ENCODE measurements around the gene SLC38A11. TPM values are rescaled to one million over a fixed set of nuclear protein-coding genes. Genes with fewer than 3 reads are reported as not detected.

SLC38A11 gene
- total and polyA plus RNA-seq, 2 of the 8 experiments (the other 6 are each of a cell fraction or from before 2014, with no cell fraction given), result not detected

DNA sequence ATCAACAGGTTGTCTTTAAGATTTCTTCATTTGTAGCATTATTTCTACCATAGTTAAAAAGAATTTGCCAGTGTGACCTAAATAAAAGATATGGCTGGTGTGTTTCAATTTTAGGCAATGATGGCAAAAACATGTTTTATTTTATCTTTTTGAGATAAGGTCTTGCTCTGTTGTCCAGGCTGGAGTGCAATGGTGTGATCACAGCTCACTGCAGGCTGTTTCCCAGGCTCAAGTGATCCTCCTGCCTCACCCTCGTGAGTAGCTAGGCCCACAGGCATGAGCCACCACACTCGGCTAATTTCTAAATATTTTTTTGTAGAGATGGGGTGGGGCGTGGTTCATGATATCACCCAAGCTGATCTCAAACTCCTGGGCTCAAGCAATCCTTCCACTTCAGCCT is 66.7 kb downstream of the SLC38A11 start:
- no peak overlapping the region for H2BK12ac ChIP-seq (ENCODE audit: low read depth, low read length)
- H3K79me1 ChIP-seq (ENCODE audit: low read depth, low read length), result no peaks in the 10 kb centered on the region
- CTCF ChIA-PET (ENCODE audit: partially characterized antibody), result interaction anchor here (1.1 kb wide), 1 partner anchor 17 kb away, joined by 3 read pairs; no protein-coding TSS in a partner anchor
- no peak overlapping the region for H3K56ac ChIP-seq (replicated peaks; ENCODE audit: insufficient read length, low read depth, low read length)
- WGBS, 2 experiments (ENCODE audit: extremely low coverage in 1 of 2, insufficient coverage in 1 of 2, insufficient read length in 1 of 2, insufficient replicate concordance in 2 of 2, low coverage in 1 of 2, low lambda C conversion rate in 2 of 2, missing lambda C conversion rate in 1 of 2), result 96% methylated on average over 3 of the region's 3 CpGs; no CpG with 5 or more reads in 1 of the 2 experiments
- no peak overlapping the region for H2BK20ac ChIP-seq (ENCODE audit: low read length)
- FAIRE-seq (no peak), DNase-seq (ENCODE audit: low read depth in 1 of 2, low spot score in 2 of 2) (no peak)
- no peak overlapping the region for H3K9ac ChIP-seq (replicated peaks in 1 of 4; ENCODE audit: extremely low read depth in 1 of 4, low read depth in 3 of 4, low read length in 3 of 4)
- H2BK15ac ChIP-seq (ENCODE audit: low read length), result no peak overlapping the region
- no peak overlapping the region for H3K14ac ChIP-seq (ENCODE audit: insufficient read length)
- H3K9me3 ChIP-seq (ENCODE audit: insufficient read depth in 2 of 2, low read depth in 1 of 2, low read length in 1 of 2), result no peaks in the 10 kb centered on the region
- H3K4ac ChIP-seq (replicated peaks; ENCODE audit: insufficient read length, low read depth, low read length), result no peak overlapping the region
- H3K36me3 ChIP-seq (ENCODE audit: control insufficient read depth in 2 of 4, insufficient read depth in 4 of 4, low read length in 3 of 4), result no peaks in the 10 kb centered on the region
- H3K4me2 ChIP-seq (ENCODE audit: insufficient read depth in 1 of 2, low read depth in 2 of 2, low read length in 2 of 2), result no peak overlapping the region
- no peaks in the 10 kb centered on the region for H3K79me2 ChIP-seq (ENCODE audit: control insufficient read depth in 1 of 2, insufficient read depth in 2 of 2, low read length in 2 of 2)
- no peak overlapping the region for H3K27ac ChIP-seq (ENCODE audit: low read depth, low read length)
- no peaks in the 10 kb centered on the region for H3K23me2 ChIP-seq (ENCODE audit: low read depth, low read length)
- no peaks in the 10 kb centered on the region for H3K4me1 ChIP-seq (replicated peaks in 1 of 4; ENCODE audit: control insufficient read depth in 3 of 4, insufficient read depth in 4 of 4, low read length in 3 of 4)
- H4K8ac ChIP-seq (ENCODE audit: extremely low read depth, insufficient read depth, low read length), result no peak overlapping the region
- POLR2A ChIA-PET (ENCODE audit: partially characterized antibody), result no interaction called here
- H2AK5ac ChIP-seq (ENCODE audit: low read depth, low read length), result no peak overlapping the region
- H3K4me3 ChIP-seq (ENCODE audit: extremely low read depth in 1 of 4, insufficient read depth in 2 of 4, low read depth in 3 of 4, low read length in 4 of 4), result no peak overlapping the region
- no peak overlapping the region for H3K23ac ChIP-seq (ENCODE audit: insufficient read length)
- H3K18ac ChIP-seq (ENCODE audit: extremely low read depth, low read length), result no peak overlapping the region
- no peaks in the 10 kb centered on the region for H3K27me3 ChIP-seq (replicated peaks in 1 of 4; ENCODE audit: control insufficient read depth in 3 of 4, extremely low read depth in 1 of 4, insufficient read depth in 3 of 4, low read length in 3 of 4)
- no peak overlapping the region for H2AFZ ChIP-seq (ENCODE audit: low read length)
- H4K5ac ChIP-seq (ENCODE audit: insufficient read length, low read depth, low read length), result no peak overlapping the region
- no peak overlapping the region for H2BK120ac ChIP-seq (replicated peaks; ENCODE audit: low read depth, low read length)
- TF ChIP-seq SP2 (IDR thresholded peaks at IDR 0.05; ENCODE audit: low read length), result no peak
- TF ChIP-seq EGR1 (IDR thresholded peaks at IDR 0.05; ENCODE audit: borderline replicate concordance, low read depth, low read length), result no peak
- no peak for TF ChIP-seq EP300 (IDR thresholded peaks at IDR 0.05; ENCODE audit: borderline replicate concordance in 1 of 2, low read depth in 2 of 2, low read length in 2 of 2)
- TF ChIP-seq TAF7 (optimal IDR thresholded peaks at IDR 0.05; ENCODE audit: borderline replicate concordance, low read depth, low read length), result no peak
- H4K91ac ChIP-seq (replicated peaks; ENCODE audit: insufficient read length, low read length), result no peak overlapping the region
- no peaks in the 10 kb centered on the region for H4K20me1 ChIP-seq (replicated peaks in 1 of 2; ENCODE audit: control insufficient read depth in 1 of 2, insufficient read depth in 2 of 2, low read length in 2 of 2)
- no peak overlapping the region for H2BK5ac ChIP-seq (ENCODE audit: low read depth, low read length)

Measured in H1 (cell line).